GM13977 (cell line): ENCODE measurements around the gene PRELID2.

Experiments used
- DNase-seq: peaks from one replicate; pipeline ENCODE4 v3.0.0; 2012; ENCODE audit warnings: low spot score
- in situ Hi-C: fragments of 300-500 bp; cut with MboI; formaldehyde crosslinking; loops from one replicate; pipeline ENCODE4 v1.12.0; 2022; ENCODE audit warnings: low sequenced_read_pairs, low pct_unique_long_range_greater_than_20kb, mixed read lengths, inconsistent platforms; ENCODE audit not compliant: unreplicated experiment
- TF ChIP-seq, protein P1 (sequence below): IDR thresholded peaks from 2 replicates; pipeline ENCODE4 v1.5.1; 2012; ENCODE audit warnings: mild to moderate bottlenecking, control low read depth; ENCODE audit not compliant: insufficient read depth; ENCODE audit errors: extremely low read depth, missing control alignments

Gene PRELID2

DNA sequence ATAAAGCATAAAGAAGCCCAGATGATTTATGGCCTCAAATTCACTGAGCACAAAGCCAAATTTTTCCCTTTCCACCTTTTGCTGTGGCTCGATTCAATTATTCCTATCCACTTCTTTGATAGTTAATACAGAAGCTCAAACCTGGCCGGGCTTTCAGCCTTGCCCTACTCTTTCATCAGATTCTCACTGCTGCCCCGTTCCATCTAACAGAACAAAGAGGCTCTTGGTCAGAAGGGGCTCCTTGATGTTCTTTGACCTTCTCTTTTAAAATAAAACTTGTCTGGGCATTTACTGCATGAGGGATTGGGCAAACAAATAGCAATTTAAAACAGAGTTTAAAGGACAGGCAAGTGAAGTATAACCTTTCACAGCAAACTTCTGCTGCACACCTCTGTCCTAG lies 27.9 kb upstream of the PRELID2 start:
- no peak for DNase-seq
- in situ Hi-C loops = no loop called here
- TF ChIP-seq, protein P1, sequence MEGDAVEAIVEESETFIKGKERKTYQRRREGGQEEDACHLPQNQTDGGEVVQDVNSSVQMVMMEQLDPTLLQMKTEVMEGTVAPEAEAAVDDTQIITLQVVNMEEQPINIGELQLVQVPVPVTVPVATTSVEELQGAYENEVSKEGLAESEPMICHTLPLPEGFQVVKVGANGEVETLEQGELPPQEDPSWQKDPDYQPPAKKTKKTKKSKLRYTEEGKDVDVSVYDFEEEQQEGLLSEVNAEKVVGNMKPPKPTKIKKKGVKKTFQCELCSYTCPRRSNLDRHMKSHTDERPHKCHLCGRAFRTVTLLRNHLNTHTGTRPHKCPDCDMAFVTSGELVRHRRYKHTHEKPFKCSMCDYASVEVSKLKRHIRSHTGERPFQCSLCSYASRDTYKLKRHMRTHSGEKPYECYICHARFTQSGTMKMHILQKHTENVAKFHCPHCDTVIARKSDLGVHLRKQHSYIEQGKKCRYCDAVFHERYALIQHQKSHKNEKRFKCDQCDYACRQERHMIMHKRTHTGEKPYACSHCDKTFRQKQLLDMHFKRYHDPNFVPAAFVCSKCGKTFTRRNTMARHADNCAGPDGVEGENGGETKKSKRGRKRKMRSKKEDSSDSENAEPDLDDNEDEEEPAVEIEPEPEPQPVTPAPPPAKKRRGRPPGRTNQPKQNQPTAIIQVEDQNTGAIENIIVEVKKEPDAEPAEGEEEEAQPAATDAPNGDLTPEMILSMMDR = no peak

DNA sequence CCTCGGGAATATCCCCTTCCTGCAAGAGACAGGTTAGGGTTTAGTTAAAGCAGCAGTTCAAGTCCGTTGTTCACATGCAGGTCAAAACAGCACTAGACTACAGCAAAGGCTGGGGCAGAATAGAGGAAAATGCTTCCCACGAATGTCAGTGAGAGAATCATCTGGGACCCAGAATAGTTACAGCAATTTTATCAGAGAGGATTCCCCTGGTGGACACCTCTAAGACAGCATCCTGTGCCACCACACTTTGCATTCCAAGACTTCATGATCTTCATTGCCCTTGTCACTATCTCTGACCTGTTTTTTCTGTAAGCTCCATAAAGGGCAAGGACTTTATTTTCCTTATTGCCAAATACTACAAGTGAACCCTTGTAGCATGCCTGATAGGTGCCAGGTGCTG lies 24.8 kb upstream of the PRELID2 start:
- no peak for DNase-seq
- TF ChIP-seq, protein P1 = no peak
- in situ Hi-C loops = no loop called here

DNA sequence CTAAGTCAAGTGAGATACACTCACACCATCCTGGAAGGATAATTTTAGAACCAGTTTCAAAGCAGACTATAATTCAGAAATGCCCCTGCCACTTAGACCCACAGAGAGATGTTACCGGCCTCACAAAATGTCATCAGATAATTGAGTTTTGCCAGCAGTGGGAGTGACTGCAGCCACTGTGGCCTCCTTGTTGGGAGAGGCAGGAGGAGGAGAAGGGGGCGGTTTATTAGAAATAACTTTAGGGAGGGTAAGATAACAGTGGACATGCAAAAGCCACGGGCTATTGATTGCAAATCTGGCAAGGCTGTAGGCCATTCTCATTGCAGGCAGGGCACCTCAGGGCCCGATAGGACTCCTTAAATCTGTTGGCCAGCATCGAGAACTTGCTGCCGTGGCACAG lies 24.3 kb upstream of the PRELID2 start:
- no peak for DNase-seq
- in situ Hi-C loops = no loop called here

DNA sequence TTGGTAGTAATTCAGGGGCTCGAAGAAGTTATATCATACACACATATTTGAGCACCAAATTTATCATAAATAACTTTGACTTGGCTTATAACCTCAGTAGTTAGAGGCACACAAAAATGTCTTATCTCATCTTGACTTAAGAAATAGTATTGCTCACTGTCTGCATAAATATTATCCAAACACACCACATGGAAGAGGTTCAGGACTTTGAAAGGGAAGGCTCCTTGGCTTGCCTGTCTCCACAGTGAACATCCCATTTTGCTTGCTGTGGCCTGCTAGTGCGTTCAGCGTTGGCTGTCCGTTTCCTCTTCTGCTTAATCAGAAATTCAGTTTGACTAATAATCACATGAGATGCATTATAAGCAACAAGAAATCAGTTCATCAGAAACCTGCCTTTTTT lies 23.8 kb upstream of the PRELID2 start:
- in situ Hi-C loops = no loop called here
- no peak for DNase-seq
- TF ChIP-seq, protein P1 = no peak

More for the DNA sequence above, 24.3 kb upstream of the PRELID2 start:
- TF ChIP-seq, protein P1 = no peak

DNA sequence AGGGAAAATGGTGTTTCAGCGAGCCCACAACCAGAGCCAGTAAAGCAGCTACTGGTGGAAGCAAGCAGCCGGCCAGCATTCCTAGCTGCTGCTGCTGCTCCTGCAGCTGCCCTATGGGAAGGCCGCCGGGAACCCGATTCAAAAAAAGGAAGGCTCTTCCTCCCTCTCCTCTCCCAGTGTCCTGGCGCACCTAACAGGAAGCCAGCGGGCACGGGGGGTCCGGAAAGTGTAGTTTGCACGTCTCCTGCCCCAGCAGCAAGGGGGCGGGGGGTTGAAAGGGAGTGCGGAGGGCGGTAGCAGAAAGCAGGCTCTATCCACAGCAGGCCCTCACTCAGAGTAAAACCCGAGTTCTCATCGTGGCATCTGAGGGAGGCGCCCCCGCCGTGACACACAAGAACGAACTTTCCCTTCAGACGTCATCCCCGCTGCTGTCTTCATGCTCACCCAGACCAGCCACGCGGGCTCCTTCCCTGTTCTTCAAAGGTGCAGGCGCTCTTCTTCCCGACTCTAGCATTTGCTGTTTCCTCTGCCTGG lies 21.2 kb upstream of the PRELID2 start:
- DNase-seq = no peak
- in situ Hi-C loops = no loop called here
- TF ChIP-seq, protein P1 = no peak

DNA sequence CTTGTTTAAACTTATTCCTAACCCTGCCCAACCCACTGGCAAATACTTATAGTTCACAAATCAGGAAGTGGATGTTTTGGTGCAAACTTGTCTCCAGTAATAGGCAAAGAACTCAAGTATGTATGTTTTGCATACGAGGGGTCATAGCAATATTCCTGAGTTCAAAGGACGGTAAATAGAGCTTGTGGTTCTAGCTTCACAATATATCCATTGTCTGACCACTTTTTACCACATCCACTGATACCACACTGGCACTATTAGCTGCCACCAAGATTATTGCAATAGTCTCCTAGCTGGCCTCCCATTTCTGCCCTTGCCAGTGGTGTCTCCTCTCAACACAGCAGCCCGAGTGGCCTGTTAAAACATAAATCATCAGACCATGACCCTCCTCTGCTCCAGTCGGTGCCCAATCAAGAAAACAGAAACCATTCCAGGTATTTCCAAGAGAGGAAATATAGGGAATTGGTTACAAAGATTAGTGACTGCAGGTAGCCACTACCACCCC lies 20.7 kb upstream of the PRELID2 start:
- DNase-seq = no peak
- in situ Hi-C loops = no loop called here
- TF ChIP-seq, protein P1 = no peak
